Stimulated activated CD4-positive, alpha-beta T cell treated with anti-CD3 and anti-CD28 coated beads, Interleukin-12 subunit alpha, Interleukin-12 subunit beta, amount 100 ng/mL, for 24 hours (primary cell): ENCODE results near the gene FBXL22.
"Not testable (repeated sequence)": the region's sequence is repeated elsewhere in the genome, so short reads cannot be mapped to it uniquely, and the experiment has no call there.

ENCODE experiments used
- DNase-seq, 2 experiments: peaks; one replicate each; pipeline ENCODE4 v3.0.0-alpha.2; 2020; ENCODE audit warnings: low read depth in 2 of 2

The FBXL22 gene

GRCh38 chr15:63611177-63611576, 14.0 kb downstream of the FBXL22 start:
- no peak for DNase-seq

DNA sequence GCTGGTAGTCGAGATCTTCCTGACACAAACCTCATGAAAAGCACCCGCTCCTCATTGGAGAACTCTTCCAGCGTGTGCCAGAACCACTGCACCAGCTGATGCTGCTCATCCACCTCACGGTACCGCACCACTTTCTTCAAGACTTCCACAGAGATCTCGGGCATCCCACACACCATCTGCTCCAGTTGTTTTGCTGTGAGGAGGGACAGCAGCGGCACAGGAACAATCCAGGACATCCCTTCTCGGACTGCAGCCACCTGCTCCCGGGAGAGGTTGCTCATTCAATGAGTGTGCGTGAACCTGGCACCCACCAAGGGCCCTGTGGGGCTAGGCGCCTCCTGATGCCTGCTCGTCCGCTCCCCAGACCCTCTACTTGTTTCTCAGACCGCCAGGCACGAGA, 15.1 kb downstream of the FBXL22 start:
- DNase-seq = no peak

GRCh38 chr15:63615935-63616334, 18.7 kb downstream of the FBXL22 start:
- no peak for DNase-seq

GRCh38 chr15:63617147-63617546, 20.0 kb downstream of the FBXL22 start:
- DNase-seq = not testable (repeated sequence)

GRCh38 chr15:63617627-63618026, 20.4 kb downstream of the FBXL22 start:
- not testable (repeated sequence) for DNase-seq

DNA sequence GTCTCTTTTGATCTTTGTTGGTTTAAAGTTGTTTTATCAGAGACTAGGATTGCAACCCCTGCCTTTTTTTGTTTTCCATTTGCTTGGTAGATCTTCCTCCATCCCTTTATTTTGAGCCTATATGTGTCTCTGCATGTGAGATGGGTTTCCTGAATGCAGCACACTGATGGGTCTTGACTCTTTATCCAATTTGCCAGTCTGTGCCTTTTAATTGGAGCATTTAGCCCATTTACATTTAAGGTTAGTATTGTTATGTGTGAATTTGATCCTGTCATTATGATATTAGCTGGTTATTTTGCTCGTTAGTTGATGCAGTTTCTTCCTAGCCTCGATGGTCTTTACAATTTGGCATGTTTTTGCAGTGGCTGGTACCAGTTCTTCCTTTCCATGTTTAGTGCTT, 23.6 kb downstream of the FBXL22 start:
- DNase-seq = not testable (repeated sequence)

GRCh38 chr15:63623232-63623969, 26.2 kb downstream of the FBXL22 start:
- DNase-seq = no peak

GRCh38 chr15:63626955-63627354, 29.8 kb downstream of the FBXL22 start:
- DNase-seq = no peak

DNA sequence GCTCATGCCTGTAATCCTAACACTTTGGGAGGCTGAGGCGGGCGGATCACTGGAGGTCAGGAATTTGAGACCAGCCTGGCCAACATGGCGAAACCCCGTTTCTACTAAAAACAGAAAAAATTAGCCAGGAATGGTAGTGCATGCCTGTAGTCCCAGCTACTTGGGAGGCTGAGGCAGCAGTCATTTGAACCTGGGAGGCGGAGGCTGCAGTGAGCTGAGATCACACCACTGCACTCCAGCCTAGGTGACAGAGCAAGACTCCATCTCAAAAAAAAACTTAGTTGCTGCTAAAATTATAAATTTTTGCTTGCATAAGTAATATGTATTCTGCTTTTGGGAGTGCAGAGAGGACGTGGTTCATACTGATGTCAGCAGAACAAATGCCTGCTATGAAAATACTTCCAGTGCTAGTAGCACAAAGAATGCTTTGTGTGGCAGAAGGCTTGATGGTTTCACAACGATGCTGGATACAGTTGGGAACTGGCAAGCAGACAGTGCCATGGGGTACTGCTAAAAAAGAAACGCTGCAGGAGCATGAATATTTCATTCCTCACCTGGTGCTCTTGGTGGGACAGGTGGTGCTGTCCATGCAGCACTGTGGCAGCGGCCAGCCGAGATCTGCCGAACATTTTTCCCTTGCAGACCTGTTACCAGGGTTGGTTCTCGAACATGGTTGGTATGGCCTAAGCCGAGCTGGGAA, 31.1 kb downstream of the FBXL22 start:
- no peak for DNase-seq

GRCh38 chr15:63630036-63630751, 33.0 kb downstream of the FBXL22 start:
- no peak for DNase-seq

- no peak for DNase-seq
These were observed 36.1 kb downstream of the FBXL22 start for GRCh38 chr15:63633312-63633711.

DNA sequence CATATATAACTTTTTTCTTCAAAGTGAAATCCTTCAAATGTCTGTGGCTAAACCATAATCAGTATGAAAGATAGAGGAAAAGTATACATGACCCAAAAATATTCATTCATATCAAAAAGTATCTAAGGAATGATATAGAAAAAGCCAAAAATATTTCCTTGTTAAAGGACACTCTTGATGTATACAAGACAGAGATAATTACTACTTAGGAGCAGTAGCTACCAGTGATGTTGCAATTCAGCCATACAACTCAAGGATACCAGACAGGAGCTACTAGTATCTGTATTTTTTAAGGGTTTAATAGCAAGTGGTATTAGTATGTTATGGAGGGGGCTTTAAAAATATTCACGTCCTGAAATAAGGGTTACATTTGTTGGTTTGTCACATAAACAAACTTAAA, 37.0 kb downstream of the FBXL22 start:
- DNase-seq = no peak

DNA sequence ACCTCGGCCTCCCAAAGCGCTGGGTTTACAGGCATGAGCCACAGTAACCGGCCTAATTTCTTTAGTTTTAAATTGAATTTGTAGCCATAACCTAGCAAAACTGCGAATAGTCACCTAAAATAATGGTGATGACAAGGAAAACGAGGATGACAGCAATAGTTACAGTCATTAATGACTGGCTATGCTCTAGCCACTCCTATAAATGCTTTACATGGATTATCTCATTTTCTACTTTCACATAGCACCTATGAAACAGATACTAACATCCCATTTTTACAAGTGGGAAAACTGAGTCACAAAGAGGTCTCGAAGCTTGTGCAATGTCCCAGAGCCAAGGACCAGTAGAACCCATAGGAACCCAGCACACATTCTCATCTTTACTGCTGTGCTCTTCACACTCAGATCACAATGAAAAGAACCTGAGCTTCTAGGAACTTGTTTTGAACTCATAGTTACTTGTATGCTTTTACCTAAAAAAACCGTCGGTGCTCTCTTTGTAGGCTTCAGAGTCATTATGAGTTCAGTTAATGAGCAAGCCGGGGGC, 39.4 kb downstream of the FBXL22 start:
- DNase-seq = no peak

GRCh38 chr15:63638839-63639238, 41.7 kb downstream of the FBXL22 start:
- DNase-seq = no peak

DNA sequence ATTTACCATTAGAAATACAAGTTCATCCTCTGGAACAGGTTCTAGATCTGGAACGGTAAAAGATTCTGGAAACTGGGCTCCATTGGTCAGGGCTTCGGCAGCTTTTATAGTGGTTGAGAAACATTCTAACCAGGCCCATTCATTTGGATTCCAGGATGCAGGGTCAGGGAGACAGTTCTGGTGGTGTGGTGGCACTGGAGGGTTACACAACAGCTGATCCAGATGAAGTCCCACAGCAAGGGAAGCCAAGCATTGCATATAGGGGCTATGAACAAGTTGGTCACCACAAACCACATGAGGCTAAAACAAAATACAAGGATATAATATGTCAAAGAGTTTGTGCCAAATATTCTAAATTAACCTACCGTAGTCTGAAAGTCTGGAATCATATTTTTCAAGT, 43.0 kb downstream of the FBXL22 start:
- no peak for DNase-seq
